Measurements from ENCODE around the gene CBFA2T3.

DNA sequence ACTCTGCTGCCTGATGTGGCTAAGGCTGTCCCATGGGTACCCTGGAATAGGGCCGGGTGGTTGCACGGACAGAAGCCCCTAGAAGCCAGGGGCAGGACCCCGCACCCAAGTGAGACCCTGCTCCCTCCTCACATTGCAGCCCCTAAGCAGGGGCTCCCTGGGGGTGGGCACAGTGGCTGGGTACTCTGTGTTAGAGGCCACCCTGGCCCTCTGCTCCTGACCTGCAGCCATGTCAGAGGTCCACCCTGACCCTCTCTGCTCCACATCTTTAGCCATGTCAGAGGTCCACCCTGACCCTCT, 2.1 kb downstream of the CBFA2T3 start:
- no peak for TF ChIP-seq FOXP2 (optimal IDR thresholded peaks at IDR 0.05; ENCODE audit: control extremely low read depth, extremely low read length, insufficient read depth)
- no peak for TF ChIP-seq POLR2AphosphoS5 (IDR thresholded peaks at IDR 0.05; ENCODE audit: borderline replicate concordance, low read depth, low read length)
